Activated gamma-delta T cell (primary cell): ENCODE results near the gene PKD1L1.
"Not testable (repeated sequence)": the region's sequence is repeated elsewhere in the genome, so short reads cannot be mapped to it uniquely, and the experiment has no call there.

ENCODE experiments used
- DNase-seq: peaks from one replicate; lab custom pipeline; 2025; lab: John Stamatoyannopoulos, UW

Gene PKD1L1

DNA sequence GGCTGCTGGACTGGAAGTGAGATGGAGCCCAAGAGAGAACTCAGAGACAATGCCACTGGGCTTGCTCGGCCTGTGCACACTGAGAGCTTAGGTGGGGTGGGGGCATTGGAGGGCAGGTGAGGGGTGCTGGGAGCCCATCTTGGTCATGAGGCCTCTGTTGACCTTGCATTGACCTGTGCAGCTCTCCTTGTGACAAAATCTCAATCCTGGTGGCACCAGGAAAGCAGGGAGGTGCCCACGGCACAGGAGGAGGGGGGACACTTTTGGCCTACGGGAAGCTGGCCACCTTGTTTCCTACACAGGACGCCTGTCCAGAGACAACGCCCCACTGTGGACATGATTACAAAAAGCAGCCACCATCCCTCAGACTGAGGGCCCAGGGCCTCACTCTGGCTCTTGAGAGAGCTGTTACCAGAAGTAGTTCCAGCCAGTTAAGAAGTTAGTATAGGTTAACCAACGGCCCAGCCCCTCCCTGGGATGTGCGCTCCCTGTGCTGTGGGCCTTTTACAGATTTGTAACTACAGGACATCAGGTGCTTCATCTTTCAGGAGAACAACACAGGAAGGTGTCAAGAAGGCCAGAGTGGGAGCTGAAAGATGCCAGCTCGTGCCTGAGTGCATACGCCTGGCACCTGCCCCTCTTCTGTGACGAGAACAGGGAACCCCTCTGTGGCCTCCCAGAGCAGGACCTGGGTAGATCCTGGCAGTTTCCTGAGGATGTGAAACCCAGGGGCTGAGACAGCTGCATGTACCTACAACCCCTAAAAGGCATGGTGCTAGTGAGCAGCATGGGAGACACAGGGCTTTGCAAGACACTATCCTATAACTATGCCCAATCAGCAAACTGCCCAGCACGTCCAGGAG, 10.3 kb downstream of the PKD1L1 start:
- DNase-seq = no peak

DNA sequence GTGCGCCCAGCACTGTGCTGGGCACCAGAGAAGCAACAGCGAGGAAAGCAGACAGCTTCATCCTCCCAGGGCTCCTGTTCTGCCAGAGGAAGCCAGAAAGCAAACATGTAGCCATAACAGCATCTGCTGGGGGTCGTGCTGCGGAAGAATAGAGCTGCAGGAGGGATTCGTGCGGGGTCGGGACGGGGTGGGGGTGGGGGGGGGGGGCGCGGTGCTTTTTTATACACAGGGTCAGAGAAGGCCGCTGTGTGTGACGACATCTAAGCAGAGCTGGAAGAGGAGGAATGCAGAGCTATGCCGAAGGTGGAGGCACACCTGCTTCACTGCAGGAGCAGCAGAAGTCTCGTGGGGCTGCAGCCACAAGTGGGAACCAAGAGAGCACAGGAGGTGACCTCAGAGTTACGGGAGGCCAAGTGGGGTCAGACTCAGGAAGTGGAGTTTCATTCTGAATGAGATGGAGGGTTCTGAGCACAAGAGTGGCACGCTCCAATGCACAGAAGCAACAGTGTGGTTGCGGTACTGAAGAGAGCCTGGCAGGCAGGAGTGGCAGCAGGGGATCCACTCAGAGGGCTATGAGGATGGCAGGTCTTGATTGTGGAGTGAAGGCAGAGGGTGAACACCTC, 11.1 kb downstream of the PKD1L1 start:
- no peak for DNase-seq

GRCh38 chr7:47936323-47936722, 11.9 kb downstream of the PKD1L1 start:
- DNase-seq = no peak

- DNase-seq = no peak
Measured at GRCh38 chr7:47935336-47935735, 12.9 kb downstream of the PKD1L1 start.

GRCh38 chr7:47934831-47935230, 13.4 kb downstream of the PKD1L1 start:
- DNase-seq = no peak

- no peak for DNase-seq
Measured at GRCh38 chr7:47933215-47933614, 15.1 kb downstream of the PKD1L1 start.

GRCh38 chr7:47932466-47933037, 15.7 kb downstream of the PKD1L1 start:
- DNase-seq = no peak

GRCh38 chr7:47932016-47932415, 16.2 kb downstream of the PKD1L1 start:
- no peak for DNase-seq

GRCh38 chr7:47931005-47932004, 17.0 kb downstream of the PKD1L1 start:
- no peak for DNase-seq

- no peak for DNase-seq
Measured at GRCh38 chr7:47924266-47924665, 24.0 kb downstream of the PKD1L1 start.

DNA sequence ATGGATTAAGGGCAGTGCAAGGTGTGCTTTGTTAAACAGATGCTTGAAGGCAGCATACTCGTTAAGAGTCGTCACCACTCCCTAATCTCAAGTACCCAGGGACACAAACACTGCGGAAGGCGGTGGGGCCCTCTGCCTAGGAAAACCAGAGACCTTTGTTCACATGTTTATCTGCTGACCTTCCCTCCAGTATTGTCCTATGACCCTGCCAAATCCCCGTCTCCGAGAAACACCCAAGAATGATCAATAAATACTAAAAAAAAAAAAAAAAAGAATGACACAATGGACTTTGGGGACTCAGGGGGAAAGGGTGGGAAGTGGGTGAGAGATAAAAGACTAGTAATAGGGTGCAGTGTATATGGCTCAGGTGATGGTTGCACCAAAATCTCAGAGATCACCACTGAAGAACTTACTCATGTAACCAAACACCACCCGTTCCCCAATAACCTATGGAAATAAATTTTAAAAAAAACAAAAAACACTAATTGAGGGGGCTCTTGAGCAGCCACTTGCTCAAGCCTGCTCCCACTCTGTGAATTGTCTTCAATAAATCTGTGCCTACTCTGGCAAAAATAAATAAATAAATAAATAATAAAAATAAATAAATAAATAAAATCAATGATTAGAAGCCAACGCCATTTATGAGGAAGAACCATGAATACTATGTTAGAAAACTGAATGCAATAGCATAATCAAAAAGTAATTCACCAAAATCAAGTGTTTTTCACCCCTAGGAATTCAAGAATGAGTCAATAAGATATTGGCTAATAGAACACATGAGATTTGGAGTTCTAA, 25.0 kb downstream of the PKD1L1 start:
- not testable (repeated sequence) for DNase-seq

DNA sequence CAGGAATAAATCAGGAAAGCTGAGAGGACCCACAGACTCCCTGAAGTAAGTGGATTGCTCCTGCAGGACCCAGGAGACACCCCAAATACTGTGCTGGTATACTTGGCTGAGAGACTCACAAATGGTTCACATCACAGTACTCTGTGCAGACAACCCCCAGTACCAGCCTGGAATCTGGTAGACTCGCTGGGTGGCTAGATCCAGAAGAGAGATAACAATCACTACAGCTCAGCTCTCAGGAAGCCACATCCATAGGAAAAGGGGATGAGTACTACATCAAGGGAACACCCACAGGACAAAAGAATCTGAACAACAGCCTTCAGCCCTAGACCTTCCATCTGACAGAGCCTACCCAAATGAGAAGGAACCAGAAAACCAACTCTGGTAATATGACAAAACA, 31.8 kb downstream of the PKD1L1 start:
- not testable (repeated sequence) for DNase-seq

- no peak for DNase-seq
Measured at GRCh38 chr7:47915616-47915976, 32.7 kb downstream of the PKD1L1 start.

- DNase-seq = no peak
Measured at GRCh38 chr7:47914717-47915615, 33.3 kb downstream of the PKD1L1 start.

DNA sequence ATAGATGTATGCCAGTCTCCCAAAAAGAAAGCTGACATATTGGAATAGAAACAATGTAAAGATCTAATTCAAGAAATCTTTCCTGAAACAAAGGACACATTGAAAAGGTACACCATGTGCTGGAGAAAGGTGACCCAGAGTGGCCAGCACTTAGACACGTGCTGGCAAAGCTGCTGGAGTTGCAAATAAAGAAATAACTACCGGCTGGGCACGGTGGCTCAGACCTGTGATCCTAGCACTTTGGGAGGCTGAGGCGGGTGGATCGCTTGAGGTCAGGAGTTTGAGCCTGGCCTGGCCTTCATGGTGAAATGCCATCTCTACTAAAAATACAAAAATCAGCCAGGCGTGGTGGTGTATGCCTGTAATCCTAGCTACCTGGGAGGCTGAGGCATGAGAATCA, 35.9 kb downstream of the PKD1L1 start:
- no peak for DNase-seq

GRCh38 chr7:47908720-47909119, 39.5 kb downstream of the PKD1L1 start:
- DNase-seq = no peak

DNA sequence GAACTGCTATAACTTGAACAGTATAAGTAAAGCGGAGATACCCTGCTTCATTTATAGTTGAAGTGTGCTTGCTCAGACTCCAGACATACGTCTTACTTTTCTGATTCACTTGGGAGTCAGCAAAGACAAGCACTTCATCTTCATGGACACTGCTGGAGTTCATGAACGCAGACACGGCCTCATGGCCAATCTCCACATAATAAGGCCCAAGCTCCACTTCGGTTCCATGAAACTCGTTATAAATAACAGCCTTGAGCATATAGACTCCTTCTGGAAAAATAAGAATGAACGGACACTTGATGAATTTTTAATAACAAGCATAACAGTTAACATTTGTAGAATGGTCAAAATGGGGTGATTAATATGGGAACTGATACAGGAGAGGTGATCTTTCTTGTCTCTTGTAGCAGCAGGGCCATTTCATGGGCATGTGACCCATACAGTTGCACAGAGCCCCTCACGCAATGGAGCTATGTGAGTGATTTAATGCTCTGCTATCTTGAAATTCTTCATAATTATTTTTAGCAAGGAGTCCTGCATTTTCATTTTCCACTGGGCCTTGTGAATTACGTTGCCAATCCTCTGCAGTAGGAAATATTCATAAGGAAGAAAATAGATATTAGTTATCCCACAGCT, 40.2 kb downstream of the PKD1L1 start:
- DNase-seq = no peak

DNA sequence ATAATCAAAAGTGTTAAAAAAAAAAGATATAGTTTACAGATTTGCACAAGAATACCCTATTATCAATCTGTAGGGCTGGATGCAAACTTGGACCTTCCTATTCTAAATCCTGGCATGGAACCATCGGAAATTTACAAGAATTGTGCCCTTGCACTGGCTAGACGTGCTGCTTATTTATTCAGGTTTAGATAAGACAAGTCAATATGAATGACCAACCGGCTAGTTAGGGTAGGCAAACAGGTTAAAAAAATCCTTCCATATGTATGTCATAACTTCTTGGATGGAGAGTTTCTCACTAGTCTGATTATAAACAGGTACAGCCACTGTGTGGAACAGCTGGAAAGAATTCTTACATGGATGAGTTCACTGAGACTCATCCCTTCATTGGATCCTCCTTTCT, 41.4 kb downstream of the PKD1L1 start:
- no peak for DNase-seq

- DNase-seq = no peak
Measured at GRCh38 chr7:47905076-47905920, 43.0 kb downstream of the PKD1L1 start.
